Central memory CD8-positive, alpha-beta T cell (primary cell): ENCODE data around the gene B3GLCT.
"Not testable (repeated sequence)": the region's sequence is repeated elsewhere in the genome, so short reads cannot be mapped to it uniquely, and the experiment has no call there.

Experiments
- ATAC-seq: fragments of 150-1000 bp; cut with Tn5 transposase; replicated peaks from 2 replicates; pipeline ENCODE4 v1.10.0; 2022; ENCODE audit warnings: mild to moderate bottlenecking, moderate FRiP score, moderate number of reproducible peaks; ENCODE audit not compliant: poor library complexity, severe bottlenecking; ENCODE audit errors: extremely low read depth
- DNase-seq, 2 donors: peaks; one replicate each; pipeline ENCODE4 v3.0.0; 2021; ENCODE audit warnings: low spot score in 2 of 2
- H3K27ac Mint-ChIP-seq: one replicate; pipeline ENCODE4 v1.8.0; 2022; ENCODE audit warnings: low read depth, mild to moderate bottlenecking, moderate library complexity, mixed read lengths
- H3K27me3 Mint-ChIP-seq: one replicate; pipeline ENCODE4 v1.8.0; 2022; ENCODE audit warnings: mixed read lengths
- H3K36me3 Mint-ChIP-seq: one replicate; pipeline ENCODE4 v1.8.0; 2022; ENCODE audit warnings: mild to moderate bottlenecking, moderate library complexity, mixed read lengths; ENCODE audit not compliant: insufficient read depth
- H3K4me1 Mint-ChIP-seq: one replicate; pipeline ENCODE4 v1.8.0; 2022; ENCODE audit warnings: mixed read lengths
- H3K4me3 Mint-ChIP-seq: one replicate; pipeline ENCODE4 v1.8.0; 2022; ENCODE audit warnings: mild to moderate bottlenecking, moderate library complexity, mixed read lengths
- H3K9me3 Mint-ChIP-seq: one replicate; pipeline ENCODE4 v1.8.0; 2022; ENCODE audit warnings: mixed read lengths

Gene B3GLCT

GRCh38 chr13:31214435-31214834 lies 14.7 kb downstream of the B3GLCT start:
- ATAC-seq = no peak
- H3K27me3 Mint-ChIP-seq = no peaks in the 10 kb centered on the region
- H3K4me3 Mint-ChIP-seq = no peak overlapping the region
- no peaks in the 10 kb centered on the region for H3K9me3 Mint-ChIP-seq
- peaks cover 2% of the 10 kb centered on the region for H3K36me3 Mint-ChIP-seq
- DNase-seq = no peak
- no peak overlapping the region for H3K27ac Mint-ChIP-seq
- peaks cover 4% of the 10 kb centered on the region for H3K4me1 Mint-ChIP-seq

- not testable (repeated sequence) for ATAC-seq, H3K27ac Mint-ChIP-seq, DNase-seq, H3K27me3 Mint-ChIP-seq, H3K9me3 Mint-ChIP-seq, H3K4me1 Mint-ChIP-seq, H3K36me3 Mint-ChIP-seq, H3K4me3 Mint-ChIP-seq
These were observed 17.1 kb downstream of the B3GLCT start for GRCh38 chr13:31216916-31217315.

- peaks cover 4% of the 10 kb centered on the region for H3K4me1 Mint-ChIP-seq
- ATAC-seq (no peak), DNase-seq (no peak)
- peaks cover 5% of the 10 kb centered on the region for H3K36me3 Mint-ChIP-seq
- no peak overlapping the region for H3K27ac Mint-ChIP-seq
- H3K27me3 Mint-ChIP-seq = no peaks in the 10 kb centered on the region
- H3K9me3 Mint-ChIP-seq = no peaks in the 10 kb centered on the region
- H3K4me3 Mint-ChIP-seq = no peak overlapping the region
These were observed 20.3 kb downstream of the B3GLCT start for GRCh38 chr13:31219909-31220598.

- Mint-ChIP-seq H3K9me3 (no peaks in the 10 kb centered on the region), H3K4me3 (no peak overlapping the region), H3K27me3 (no peaks in the 10 kb centered on the region), H3K27ac (no peak overlapping the region), H3K4me1 (peaks cover 4% of the 10 kb centered on the region), H3K36me3 (peaks cover 5% of the 10 kb centered on the region)
- ATAC-seq = no peak
- DNase-seq = no peak
These were observed 21.3 kb downstream of the B3GLCT start for GRCh38 chr13:31221057-31221456.

- ATAC-seq (no peak), DNase-seq (no peak)
- Mint-ChIP-seq H3K9me3 (no peaks in the 10 kb centered on the region), H3K27ac (no peak overlapping the region), H3K4me1 (peaks cover 4% of the 10 kb centered on the region), H3K27me3 (no peaks in the 10 kb centered on the region), H3K4me3 (no peak overlapping the region), H3K36me3 (peaks cover 2% of the 10 kb centered on the region)
These were observed 23.4 kb downstream of the B3GLCT start for GRCh38 chr13:31223215-31223614.

GRCh38 chr13:31223640-31224039 lies 23.9 kb downstream of the B3GLCT start:
- Mint-ChIP-seq H3K4me1 (peaks cover 4% of the 10 kb centered on the region), H3K36me3 (peaks cover 2% of the 10 kb centered on the region), H3K27ac (no peak overlapping the region), H3K27me3 (no peaks in the 10 kb centered on the region), H3K9me3 (no peaks in the 10 kb centered on the region), H3K4me3 (no peak overlapping the region)
- ATAC-seq (no peak), DNase-seq (no peak)

GRCh38 chr13:31224174-31224669 lies 24.4 kb downstream of the B3GLCT start:
- H3K36me3 Mint-ChIP-seq = peaks cover 2% of the 10 kb centered on the region
- no peaks in the 10 kb centered on the region for H3K27me3 Mint-ChIP-seq
- H3K9me3 Mint-ChIP-seq = no peaks in the 10 kb centered on the region
- ATAC-seq (no peak), DNase-seq (no peak)
- no peak overlapping the region for H3K4me3 Mint-ChIP-seq
- no peak overlapping the region for H3K27ac Mint-ChIP-seq
- peaks cover 4% of the 10 kb centered on the region for H3K4me1 Mint-ChIP-seq

- ATAC-seq (no peak), DNase-seq (no peak)
- Mint-ChIP-seq H3K27me3 (no peaks in the 10 kb centered on the region), H3K4me3 (no peak overlapping the region), H3K27ac (no peak overlapping the region), H3K9me3 (no peaks in the 10 kb centered on the region), H3K4me1 (peaks cover 4% of the 10 kb centered on the region), H3K36me3 (peaks cover 2% of the 10 kb centered on the region)
These were observed 25.3 kb downstream of the B3GLCT start for GRCh38 chr13:31224963-31225559.

GRCh38 chr13:31225998-31226675 lies 26.4 kb downstream of the B3GLCT start:
- peaks cover 2% of the 10 kb centered on the region for H3K36me3 Mint-ChIP-seq
- H3K27me3 Mint-ChIP-seq = no peaks in the 10 kb centered on the region
- no peak overlapping the region for H3K4me3 Mint-ChIP-seq
- H3K9me3 Mint-ChIP-seq = no peaks in the 10 kb centered on the region
- peaks cover 4% of the 10 kb centered on the region for H3K4me1 Mint-ChIP-seq
- DNase-seq (no peak), ATAC-seq (no peak)
- H3K27ac Mint-ChIP-seq = no peak overlapping the region

- no peak for DNase-seq
- no peaks in the 10 kb centered on the region for H3K4me1 Mint-ChIP-seq
- ATAC-seq = no peak
- no peak overlapping the region for H3K27ac Mint-ChIP-seq
- H3K4me3 Mint-ChIP-seq = no peak overlapping the region
- H3K9me3 Mint-ChIP-seq = no peaks in the 10 kb centered on the region
- H3K27me3 Mint-ChIP-seq = no peaks in the 10 kb centered on the region
- peaks cover 2% of the 10 kb centered on the region for H3K36me3 Mint-ChIP-seq
These were observed 27.3 kb downstream of the B3GLCT start for GRCh38 chr13:31227063-31227462.

- H3K4me3 Mint-ChIP-seq = no peak overlapping the region
- ATAC-seq = no peak
These were observed 28.1 kb downstream of the B3GLCT start for GRCh38 chr13:31227870-31228269.

GRCh38 chr13:31234729-31235128 lies 35.0 kb downstream of the B3GLCT start:
- DNase-seq (no peak), ATAC-seq (no peak)
- H3K27ac Mint-ChIP-seq = no peak overlapping the region
- no peaks in the 10 kb centered on the region for H3K9me3 Mint-ChIP-seq
- peaks cover 3% of the 10 kb centered on the region for H3K36me3 Mint-ChIP-seq
- no peak overlapping the region for H3K4me3 Mint-ChIP-seq
- H3K27me3 Mint-ChIP-seq = no peaks in the 10 kb centered on the region
- no peaks in the 10 kb centered on the region for H3K4me1 Mint-ChIP-seq

More at GRCh38 chr13:31227870-31228269, 28.1 kb downstream of the B3GLCT start:
- no peak for DNase-seq
- no peaks in the 10 kb centered on the region for H3K4me1 Mint-ChIP-seq
- H3K27me3 Mint-ChIP-seq = no peaks in the 10 kb centered on the region
- H3K36me3 Mint-ChIP-seq = peaks cover 2% of the 10 kb centered on the region
- H3K27ac Mint-ChIP-seq = no peak overlapping the region
- no peaks in the 10 kb centered on the region for H3K9me3 Mint-ChIP-seq
